IMR-90 (cell line): ENCODE data around the gene C2CD4C. TPM values are rescaled to one million over a fixed set of nuclear protein-coding genes. Genes with fewer than 3 reads are reported as not detected.
"Not testable (repeated sequence)": the region's sequence is repeated elsewhere in the genome, so short reads cannot be mapped to it uniquely, and the experiment has no call there.

Source experiments
- ATAC-seq: fragments of 200-7000 bp; cut with Tn5 transposase; 2 replicates; pipeline ENCODE4 v1.9.1; 2020; ENCODE audit warnings: low read depth, mild to moderate bottlenecking, moderate library complexity
- BruUV-seq: library from RNA; stranded (reverse); fragments of 400-500 nt; replicated peaks from 2 replicates; lab custom pipeline; 2021; lab: Mats Ljungman, UMichigan
- CTCF ChIA-PET: fragments of 300-600 bp; formaldehyde crosslinking; extraction: SDS; loops from one replicate; lab custom pipeline; 2021; ENCODE audit warnings: antibody characterized with exemption; lab: Yijun Ruan, JAX
- POLR2A ChIA-PET: fragments of 300-600 bp; sonication (Branson Sonifier 250); formaldehyde crosslinking; loops from one replicate; lab custom pipeline; 2022; ENCODE audit warnings: antibody characterized with exemption; ENCODE audit not compliant: unreplicated experiment; lab: Charles Lee
- DNase-seq: peaks from one replicate; pipeline ENCODE4 v3.0.0; 2013
- H2AFZ ChIP-seq: replicated peaks from 2 replicates; pipeline ENCODE3; 2013; ENCODE audit warnings: low read length, mild to moderate bottlenecking; ENCODE audit not compliant: poor library complexity
- H2AK5ac ChIP-seq: 2 replicates; pipeline ENCODE4 v1.6.1; 2013; ENCODE audit warnings: low read depth, low read length, inconsistent platforms
- H2AK9ac ChIP-seq: replicated peaks from 2 replicates; pipeline ENCODE3; 2013; ENCODE audit warnings: mild to moderate bottlenecking, low read depth, low read length, moderate library complexity; ENCODE audit not compliant: poor library complexity
- H2BK120ac ChIP-seq: 2 replicates; pipeline ENCODE4 v1.6.1; 2013; ENCODE audit warnings: low read depth, low read length, inconsistent platforms
- H2BK15ac ChIP-seq: 3 replicates; pipeline ENCODE4 v1.6.1; 2013; ENCODE audit warnings: low read depth, low read length, inconsistent platforms
- H2BK20ac ChIP-seq: 2 replicates; pipeline ENCODE4 v1.6.1; 2013; ENCODE audit warnings: low read depth, mild to moderate bottlenecking, inconsistent platforms, low read length, moderate library complexity
- H2BK5ac ChIP-seq: 2 replicates; pipeline ENCODE4 v1.6.1; 2013; ENCODE audit warnings: mild to moderate bottlenecking, low read depth, low read length, inconsistent platforms; ENCODE audit not compliant: poor library complexity, severe bottlenecking
- H3K14ac ChIP-seq: replicated peaks from 2 replicates; pipeline ENCODE4 v1.6.1; 2013; ENCODE audit warnings: low read depth, low read length, inconsistent platforms
- H3K18ac ChIP-seq: 2 replicates; pipeline ENCODE4 v1.6.1; 2013; ENCODE audit warnings: low read depth, low read length, control low read depth
- H3K23ac ChIP-seq: 2 replicates; pipeline ENCODE4 v1.6.1; 2013; ENCODE audit warnings: low read depth, low read length, inconsistent platforms
- H3K27ac ChIP-seq: 2 replicates; pipeline ENCODE4 v1.5.1; 2013; ENCODE audit warnings: mild to moderate bottlenecking, control low read depth, low read length; ENCODE audit not compliant: insufficient read depth
- H3K27me3 ChIP-seq: 2 replicates; pipeline ENCODE4 v1.6.1; 2013; ENCODE audit warnings: low read length; ENCODE audit not compliant: control insufficient read depth, insufficient read depth
- H3K36me3 ChIP-seq: 2 replicates; pipeline ENCODE4 v1.6.1; 2013; ENCODE audit warnings: low read length, mixed read lengths; ENCODE audit not compliant: control insufficient read depth, insufficient read depth
- H3K4ac ChIP-seq: 2 replicates; pipeline ENCODE4 v1.6.1; 2013; ENCODE audit warnings: low read depth, low read length, inconsistent platforms
- H3K4me1 ChIP-seq: 2 replicates; pipeline ENCODE4 v1.6.1; 2013; ENCODE audit warnings: low read length, mixed read lengths; ENCODE audit not compliant: control insufficient read depth, insufficient read depth
- H3K4me2 ChIP-seq: 2 replicates; pipeline ENCODE4 v1.6.1; 2013; ENCODE audit warnings: low read depth, mild to moderate bottlenecking, control low read depth, low read length, moderate library complexity
- H3K4me3 ChIP-seq: 2 replicates; pipeline ENCODE4 v1.5.1; 2013; ENCODE audit warnings: low read depth, mild to moderate bottlenecking, control low read depth, low read length, moderate library complexity; ENCODE audit not compliant: insufficient read depth
- H3K56ac ChIP-seq: 2 replicates; pipeline ENCODE4 v1.6.1; 2013; ENCODE audit warnings: low read length, inconsistent platforms; ENCODE audit not compliant: insufficient read depth; ENCODE audit errors: extremely low read depth
- H3K79me1 ChIP-seq, 2 experiments: 2 replicates each; pipeline ENCODE4 v1.6.1; 2013; ENCODE audit warnings: low read length in 2 of 2, inconsistent platforms in 1 of 2, low read depth in 1 of 2
- H3K9ac ChIP-seq: 2 replicates; pipeline ENCODE4 v1.6.1; 2013; ENCODE audit warnings: low read depth, low read length, control low read depth
- H3K9me1 ChIP-seq: 2 replicates; pipeline ENCODE4 v1.6.1; 2013; ENCODE audit warnings: low read length, inconsistent platforms; ENCODE audit not compliant: insufficient read depth
- H3K9me3 ChIP-seq: 2 replicates; pipeline ENCODE4 v1.6.1; 2013; ENCODE audit warnings: low read length; ENCODE audit not compliant: control insufficient read depth, insufficient read depth
- H4K20me1 ChIP-seq: 2 replicates; pipeline ENCODE4 v1.6.1; 2013; ENCODE audit warnings: low read length, inconsistent platforms; ENCODE audit not compliant: insufficient read depth
- H4K5ac ChIP-seq: 2 replicates; pipeline ENCODE4 v1.6.1; 2013; ENCODE audit warnings: mild to moderate bottlenecking, low read depth, low read length, control low read depth
- H4K8ac ChIP-seq, 2 experiments: 2 replicates each; pipeline ENCODE4 v1.6.1; 2013; ENCODE audit warnings: low read depth in 2 of 2, low read length in 2 of 2, control low read depth in 1 of 2, inconsistent platforms in 1 of 2
- H4K91ac ChIP-seq: 2 replicates; pipeline ENCODE4 v1.6.1; 2013; ENCODE audit warnings: low read depth, low read length, inconsistent platforms; ENCODE audit not compliant: insufficient read depth
- CHD1 ChIP-seq: IDR thresholded peaks from 2 replicates; pipeline ENCODE4 v1.6.1; 2012; ENCODE audit warnings: low read depth, low read length, improper control_type of control experiment
- RFX5 ChIP-seq: IDR thresholded peaks from 2 replicates; pipeline ENCODE4 v1.8.0; 2012; ENCODE audit warnings: low read depth, mild to moderate bottlenecking, low read length, moderate library complexity
- WGBS, 2 experiments: methylation state at CpG; one replicate each; pipeline versions ENCODE4 v1.1.5 to v1.1.7; 2013; ENCODE audit warnings: missing lambda C conversion rate in 2 of 2; ENCODE audit not compliant: insufficient read length in 1 of 2; ENCODE audit errors: extremely low coverage in 2 of 2; 5-methylcytosine and 5-hydroxymethylcytosine counted together
- dilution Hi-C: fragments of 300-500 bp; cut with HindIII; formaldehyde crosslinking; loops from one replicate; pipeline ENCODE4 v1.14.3; 2018; ENCODE audit warnings: low sequenced_read_pairs; ENCODE audit not compliant: unreplicated experiment
- in situ Hi-C: fragments of 300-500 bp; cut with MboI; formaldehyde crosslinking; loops from 3 replicates; pipeline ENCODE4 v1.14.3; 2019; ENCODE audit warnings: low sequenced_read_pairs, inconsistent platforms, mixed read lengths
- intact Hi-C: fragments of 100-400 bp; cut with micrococcal nuclease; formaldehyde crosslinking; loops from 2 replicates; pipeline ENCODE4 v1.10.0; 2022
- polyA plus RNA-seq, 3 experiments: library from polyadenylated mRNA; depleted of rRNA; stranded (reverse); fragments of >200 nt; gene quantifications; 2 replicates each; pipeline ENCODE4 v1.2.3, GENCODE V29; 2012; ENCODE audit warnings: low replicate concordance in 1 of 3
- total RNA-seq: library from RNA; depleted of rRNA; stranded (reverse); fragments of >200 nt; gene quantifications from 2 replicates; pipeline ENCODE4 v1.2.3, GENCODE V29; 2012
- TF ChIP-seq, protein P1 (sequence below): fragments of 150-350 bp; IDR thresholded peaks from 2 replicates; pipeline ENCODE4 v1.6.1; 2016; ENCODE audit warnings: low read depth, mild to moderate bottlenecking, low read length, moderate library complexity, borderline replicate concordance

C2CD4C gene
- total and polyA plus RNA-seq, 2 of the 4 experiments (the other 2 are of a cell fraction): under 0.01 to 0.07 TPM

DNA sequence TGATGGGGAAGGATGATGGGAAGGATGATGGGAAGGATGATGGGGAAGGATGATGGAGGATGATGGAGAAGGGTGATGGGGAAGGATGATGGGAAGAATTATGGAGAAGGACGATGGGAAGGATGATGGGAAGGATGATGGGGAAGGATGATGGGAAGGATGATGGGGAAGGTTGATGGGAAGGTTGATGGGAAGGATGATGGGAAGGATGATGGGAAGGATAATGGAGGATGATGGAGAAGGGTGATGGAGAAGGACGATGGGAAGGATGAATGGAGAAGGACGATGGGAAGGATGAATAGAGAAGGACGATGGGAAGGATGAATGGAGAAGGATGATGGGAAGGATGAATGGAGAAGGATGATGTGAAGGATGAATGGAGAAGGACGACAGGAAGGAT is 13.5 kb downstream of the C2CD4C start:
- peaks cover 7% of the 10 kb centered on the region; the same call in 1 of the 2 replicates for H3K9me3 ChIP-seq
- no peak overlapping the region for H4K8ac ChIP-seq
- H3K9ac ChIP-seq: no peak overlapping the region
- H3K27ac ChIP-seq: no peak overlapping the region
- ChIA-PET POLR2A (no interaction called here), CTCF (no interaction called here)
- H3K4me1 ChIP-seq: no peaks in the 10 kb centered on the region
- H3K4ac ChIP-seq: no peak overlapping the region
- intact Hi-C loops: no loop called here
- H3K27me3 ChIP-seq: peaks cover 2% of the 10 kb centered on the region; the same call in 1 of the 2 replicates
- H2BK120ac ChIP-seq: no peak overlapping the region
- no peaks in the 10 kb centered on the region for H4K20me1 ChIP-seq
- TF ChIP-seq, protein P1, sequence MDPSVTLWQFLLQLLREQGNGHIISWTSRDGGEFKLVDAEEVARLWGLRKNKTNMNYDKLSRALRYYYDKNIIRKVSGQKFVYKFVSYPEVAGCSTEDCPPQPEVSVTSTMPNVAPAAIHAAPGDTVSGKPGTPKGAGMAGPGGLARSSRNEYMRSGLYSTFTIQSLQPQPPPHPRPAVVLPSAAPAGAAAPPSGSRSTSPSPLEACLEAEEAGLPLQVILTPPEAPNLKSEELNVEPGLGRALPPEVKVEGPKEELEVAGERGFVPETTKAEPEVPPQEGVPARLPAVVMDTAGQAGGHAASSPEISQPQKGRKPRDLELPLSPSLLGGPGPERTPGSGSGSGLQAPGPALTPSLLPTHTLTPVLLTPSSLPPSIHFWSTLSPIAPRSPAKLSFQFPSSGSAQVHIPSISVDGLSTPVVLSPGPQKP: no peak
- TF ChIP-seq RFX5 (no peak), CHD1 (no peak)
- no peaks in the 10 kb centered on the region for H3K9me1 ChIP-seq
- no peak overlapping the region for H3K4me3 ChIP-seq
- no peak overlapping the region for H3K23ac ChIP-seq
- no peak overlapping the region for H2AK9ac ChIP-seq
- H2BK5ac ChIP-seq: no peak overlapping the region
- no peaks in the 10 kb centered on the region for H3K36me3 ChIP-seq
- no peak overlapping the region for H3K14ac ChIP-seq
- H4K5ac ChIP-seq: no peak overlapping the region
- H3K4me2 ChIP-seq: no peak overlapping the region
- BruUV-seq: no TSS peak
- no peak for ATAC-seq
- H3K18ac ChIP-seq: no peak overlapping the region
- no peak overlapping the region for H2BK15ac ChIP-seq
- H2AFZ ChIP-seq: no peak overlapping the region
- no peak overlapping the region for H2BK20ac ChIP-seq
- in situ Hi-C loops: no loop called here
- H3K56ac ChIP-seq: no peak overlapping the region
- dilution Hi-C loops: no loop called here
- no peaks in the 10 kb centered on the region for H3K79me1 ChIP-seq
- no peak overlapping the region for H2AK5ac ChIP-seq
- DNase-seq: no peak
- no peak overlapping the region for H4K91ac ChIP-seq
- 77 to 100% methylated on average over 5 of the region's 5 CpGs for WGBS, 2 experiments

DNA sequence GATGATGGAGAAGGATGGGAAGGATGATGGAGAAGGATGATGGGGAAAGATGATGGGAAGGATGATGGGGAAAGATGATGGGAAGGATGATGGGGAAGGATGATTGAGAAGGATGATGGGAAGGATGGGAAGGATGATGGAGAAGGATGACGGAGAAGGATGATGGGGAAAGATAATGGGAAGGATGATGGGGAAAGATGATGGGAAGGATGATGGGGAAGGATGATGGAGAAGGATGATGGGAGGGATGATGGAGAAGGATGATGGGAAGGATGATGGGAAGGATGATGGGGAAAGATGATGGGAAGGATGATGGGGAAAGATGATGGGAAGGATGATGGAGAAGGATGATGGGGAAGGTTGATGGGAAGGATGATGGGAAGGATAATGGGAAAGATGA is 14.1 kb downstream of the C2CD4C start:
- H3K4me1 ChIP-seq, H2BK20ac ChIP-seq, dilution Hi-C loops, H3K36me3 ChIP-seq, H2AFZ ChIP-seq, H3K9ac ChIP-seq, H3K4me3 ChIP-seq, H2BK15ac ChIP-seq, H3K56ac ChIP-seq, H3K9me1 ChIP-seq, POLR2A ChIA-PET, H4K91ac ChIP-seq, H3K79me1 ChIP-seq, H4K8ac ChIP-seq, H3K18ac ChIP-seq, CTCF ChIA-PET, BruUV-seq, H3K9me3 ChIP-seq, H3K14ac ChIP-seq, H4K5ac ChIP-seq, H2AK5ac ChIP-seq, H3K23ac ChIP-seq, DNase-seq, H2BK120ac ChIP-seq, intact Hi-C loops, H2BK5ac ChIP-seq, H2AK9ac ChIP-seq, H3K4ac ChIP-seq, H3K4me2 ChIP-seq, H4K20me1 ChIP-seq, ATAC-seq, H3K27me3 ChIP-seq, in situ Hi-C loops, H3K27ac ChIP-seq: not testable (repeated sequence)
- WGBS, 2 experiments: 78 to 100% methylated on average over 1 of the region's 1 CpG
